ENCODE results near the gene MERTK.
"Not testable (repeated sequence)": the region's sequence is repeated elsewhere in the genome, so short reads cannot be mapped to it uniquely, and the experiment has no call there.

The MERTK gene

GRCh38 chr2:111923276-111923804 lies 24.9 kb downstream of the MERTK start:
- no peak overlapping the region for H3K4me3 Mint-ChIP-seq
- no peak overlapping the region for H3K27ac Mint-ChIP-seq
- no peaks in the 10 kb centered on the region for H3K27me3 Mint-ChIP-seq
- no peaks in the 10 kb centered on the region for H3K4me1 Mint-ChIP-seq (ENCODE audit: low read depth)
- H3K9me3 Mint-ChIP-seq (ENCODE audit: low read depth), result no peaks in the 10 kb centered on the region
- no peaks in the 10 kb centered on the region for H3K36me3 Mint-ChIP-seq

DNA sequence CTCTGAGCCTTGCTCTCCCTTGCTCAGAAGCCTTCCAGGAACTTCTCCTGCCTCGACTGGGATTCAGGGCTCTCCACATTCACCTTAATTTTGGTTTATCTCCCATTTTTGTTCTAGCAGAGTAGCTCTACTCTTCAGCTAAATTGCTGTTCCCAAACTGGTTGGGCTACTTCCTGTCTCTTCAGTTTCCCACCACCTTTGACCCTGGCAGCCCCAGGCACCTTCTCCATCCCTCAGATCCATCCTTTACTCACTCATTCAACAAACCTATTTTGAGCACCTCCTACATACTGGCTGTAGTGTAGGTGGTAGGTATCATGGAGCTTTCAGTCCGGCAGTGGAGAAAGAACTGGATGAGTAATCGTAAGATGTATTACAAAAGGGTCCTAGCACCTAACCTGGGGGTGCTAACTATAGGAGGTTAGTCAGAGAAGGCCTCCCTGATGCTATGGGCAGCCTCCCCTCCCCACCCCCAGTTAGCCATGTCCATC lies 26.3 kb downstream of the MERTK start:
- no peak overlapping the region for H3K27ac Mint-ChIP-seq
- H3K27me3 Mint-ChIP-seq, result no peaks in the 10 kb centered on the region
- no peaks in the 10 kb centered on the region for H3K36me3 Mint-ChIP-seq
- H3K9me3 Mint-ChIP-seq (ENCODE audit: low read depth), result no peaks in the 10 kb centered on the region
- H3K4me1 Mint-ChIP-seq (ENCODE audit: low read depth), result no peaks in the 10 kb centered on the region
- H3K4me3 Mint-ChIP-seq, result no peak overlapping the region

GRCh38 chr2:111927723-111928122 lies 29.3 kb downstream of the MERTK start:
- H3K4me3 Mint-ChIP-seq, result no peak overlapping the region

DNA sequence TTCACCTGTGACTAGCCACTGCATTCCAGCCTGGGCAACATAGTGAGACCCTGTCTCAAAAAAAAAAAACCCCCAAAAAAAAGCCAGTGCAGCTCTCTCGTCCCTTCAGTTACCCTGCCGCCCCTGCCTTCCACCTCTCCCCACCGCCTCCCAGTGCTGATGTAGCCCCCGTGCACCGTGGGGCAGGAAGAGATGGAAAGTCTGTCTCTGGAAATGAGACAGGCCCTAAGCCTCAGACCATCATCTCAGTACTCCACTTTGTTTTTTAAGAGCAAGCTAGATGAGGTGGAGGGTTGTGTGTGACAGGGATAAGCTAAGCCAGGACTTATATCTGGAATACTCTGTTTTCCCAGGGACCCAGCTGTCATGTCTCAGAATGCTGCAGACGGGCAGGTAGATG lies 32.0 kb downstream of the MERTK start:
- H3K4me3 Mint-ChIP-seq, result no peak overlapping the region
- H3K4me1 Mint-ChIP-seq (ENCODE audit: low read depth), result peaks cover 2% of the 10 kb centered on the region
- H3K27ac Mint-ChIP-seq, result no peak overlapping the region
- no peaks in the 10 kb centered on the region for H3K36me3 Mint-ChIP-seq
- H3K9me3 Mint-ChIP-seq (ENCODE audit: low read depth), result no peaks in the 10 kb centered on the region
- H3K27me3 Mint-ChIP-seq, result no peaks in the 10 kb centered on the region

More at GRCh38 chr2:111927723-111928122, 29.3 kb downstream of the MERTK start:
- Mint-ChIP-seq H3K27me3 (no peaks in the 10 kb centered on the region), H3K27ac (no peak overlapping the region), H3K9me3 (ENCODE audit: low read depth) (no peaks in the 10 kb centered on the region), H3K36me3 (no peaks in the 10 kb centered on the region), H3K4me1 (ENCODE audit: low read depth) (peaks cover 2% of the 10 kb centered on the region)

DNA sequence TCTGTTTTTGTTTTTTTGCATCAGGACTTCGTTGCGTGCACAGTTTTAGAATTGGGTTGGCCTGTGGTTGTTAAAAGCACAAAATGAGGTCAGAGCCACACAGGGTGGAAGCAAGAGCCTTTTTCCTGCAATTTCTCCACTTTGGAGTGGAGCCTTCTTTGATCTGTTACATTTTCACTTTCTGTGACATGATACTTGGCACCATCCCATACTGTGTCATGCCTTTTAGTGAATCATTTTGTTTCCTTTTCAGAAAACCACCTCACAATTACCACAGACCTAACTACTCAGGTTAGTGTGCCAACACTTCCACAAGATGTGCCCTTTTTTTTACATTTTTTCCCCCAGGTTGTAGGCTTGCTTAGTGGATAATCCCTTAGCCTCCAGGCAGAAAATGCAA lies 32.5 kb downstream of the MERTK start:
- Mint-ChIP-seq H3K4me1 (ENCODE audit: low read depth) (peaks cover 2% of the 10 kb centered on the region), H3K4me3 (no peak overlapping the region), H3K36me3 (no peaks in the 10 kb centered on the region), H3K9me3 (ENCODE audit: low read depth) (no peaks in the 10 kb centered on the region), H3K27me3 (no peaks in the 10 kb centered on the region), H3K27ac (no peak overlapping the region)

DNA sequence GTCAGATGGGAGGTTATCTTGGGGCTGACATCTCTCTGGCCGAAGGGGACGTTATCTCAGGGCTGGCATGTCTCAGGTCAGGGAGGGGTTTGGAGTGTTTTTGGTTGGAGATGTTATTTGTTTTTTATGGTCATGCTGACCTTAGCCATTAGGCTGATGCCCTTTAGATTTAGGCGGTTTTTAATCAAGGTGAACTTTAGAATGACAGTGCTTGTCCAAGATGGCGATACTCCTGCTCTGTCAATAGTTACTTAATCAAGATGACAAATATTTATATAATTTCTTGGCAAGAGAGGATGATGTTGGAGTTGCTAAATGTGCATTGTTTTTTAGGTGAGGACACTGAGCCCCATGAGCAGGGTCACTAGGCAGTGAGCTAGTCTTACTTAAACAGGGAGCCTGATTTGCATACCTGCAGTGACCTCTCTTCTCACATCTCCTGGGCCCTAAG lies 34.5 kb downstream of the MERTK start:
- H3K9me3 Mint-ChIP-seq (ENCODE audit: low read depth), result no peaks in the 10 kb centered on the region
- no peaks in the 10 kb centered on the region for H3K36me3 Mint-ChIP-seq
- no peak overlapping the region for H3K27ac Mint-ChIP-seq
- H3K4me1 Mint-ChIP-seq (ENCODE audit: low read depth), result peaks cover 2% of the 10 kb centered on the region
- H3K27me3 Mint-ChIP-seq, result no peaks in the 10 kb centered on the region
- H3K4me3 Mint-ChIP-seq, result no peak overlapping the region

DNA sequence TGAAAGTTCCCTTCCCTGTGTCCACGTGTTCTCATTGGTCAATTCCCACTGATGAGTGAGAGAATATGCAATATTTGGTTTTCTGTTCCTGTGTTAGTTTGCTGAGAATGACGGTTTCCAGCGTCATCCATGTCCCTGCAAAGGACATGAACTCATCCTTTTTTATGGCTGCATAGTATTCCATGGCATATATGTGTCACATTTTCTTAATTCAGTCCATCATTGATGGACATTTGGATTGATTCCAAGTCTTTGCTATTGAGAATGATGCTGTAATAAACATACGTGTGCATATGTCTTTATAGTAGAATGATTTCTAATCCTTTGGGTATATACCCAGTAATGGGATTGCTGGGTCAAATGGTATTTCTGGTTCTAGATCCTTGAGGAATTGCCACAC lies 35.5 kb downstream of the MERTK start:
- H3K27ac Mint-ChIP-seq; H3K36me3 Mint-ChIP-seq; H3K27me3 Mint-ChIP-seq; H3K4me1 Mint-ChIP-seq (ENCODE audit: low read depth); H3K4me3 Mint-ChIP-seq; H3K9me3 Mint-ChIP-seq (ENCODE audit: low read depth): not testable (repeated sequence)

DNA sequence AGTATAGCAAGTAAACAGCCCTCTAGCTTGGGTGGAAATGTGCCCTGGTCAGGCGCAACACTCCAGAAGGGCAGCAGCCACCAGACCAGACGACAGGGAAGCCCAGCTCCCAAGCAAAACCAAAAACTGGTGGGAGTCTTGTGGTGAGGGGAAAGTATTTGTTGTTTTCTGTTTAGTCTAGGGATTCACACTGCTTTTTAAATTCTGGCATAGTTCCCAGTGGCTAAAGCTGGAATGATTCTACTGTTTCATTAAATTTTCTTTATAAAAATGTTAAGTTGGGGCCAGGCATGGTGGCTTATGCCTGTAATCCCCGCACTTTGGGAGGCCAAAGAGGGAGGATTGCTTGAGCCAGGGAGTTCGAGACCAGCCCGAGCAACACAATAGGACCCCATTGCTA lies 38.5 kb downstream of the MERTK start:
- Mint-ChIP-seq H3K4me1 (ENCODE audit: low read depth) (no peaks in the 10 kb centered on the region), H3K27me3 (no peaks in the 10 kb centered on the region), H3K36me3 (no peaks in the 10 kb centered on the region), H3K4me3 (no peak overlapping the region), H3K9me3 (ENCODE audit: low read depth) (no peaks in the 10 kb centered on the region), H3K27ac (no peak overlapping the region)

DNA sequence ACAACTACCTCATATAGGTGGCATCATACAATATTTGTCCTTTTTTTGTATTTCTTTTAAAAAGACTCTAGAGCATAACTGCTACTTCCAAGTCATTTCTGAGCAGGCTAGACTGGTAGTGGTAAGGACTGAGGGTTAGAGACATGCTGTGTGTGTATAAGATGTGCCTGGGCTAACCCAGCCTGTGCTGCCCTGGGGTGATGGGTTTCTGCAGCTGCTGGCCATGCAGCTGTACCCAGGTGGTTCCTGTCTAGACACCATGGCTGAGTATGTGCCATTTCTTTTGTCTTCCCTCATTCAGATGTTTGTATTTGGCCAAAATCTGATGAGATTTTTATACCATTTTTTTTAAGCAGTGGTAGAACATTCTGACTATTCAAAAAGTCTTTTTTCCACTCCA lies 40.0 kb downstream of the MERTK start:
- Mint-ChIP-seq H3K4me3 (no peak overlapping the region), H3K36me3 (no peaks in the 10 kb centered on the region), H3K9me3 (ENCODE audit: low read depth) (no peaks in the 10 kb centered on the region), H3K27me3 (peaks cover 4% of the 10 kb centered on the region), H3K4me1 (ENCODE audit: low read depth) (no peaks in the 10 kb centered on the region), H3K27ac (no peak overlapping the region)

DNA sequence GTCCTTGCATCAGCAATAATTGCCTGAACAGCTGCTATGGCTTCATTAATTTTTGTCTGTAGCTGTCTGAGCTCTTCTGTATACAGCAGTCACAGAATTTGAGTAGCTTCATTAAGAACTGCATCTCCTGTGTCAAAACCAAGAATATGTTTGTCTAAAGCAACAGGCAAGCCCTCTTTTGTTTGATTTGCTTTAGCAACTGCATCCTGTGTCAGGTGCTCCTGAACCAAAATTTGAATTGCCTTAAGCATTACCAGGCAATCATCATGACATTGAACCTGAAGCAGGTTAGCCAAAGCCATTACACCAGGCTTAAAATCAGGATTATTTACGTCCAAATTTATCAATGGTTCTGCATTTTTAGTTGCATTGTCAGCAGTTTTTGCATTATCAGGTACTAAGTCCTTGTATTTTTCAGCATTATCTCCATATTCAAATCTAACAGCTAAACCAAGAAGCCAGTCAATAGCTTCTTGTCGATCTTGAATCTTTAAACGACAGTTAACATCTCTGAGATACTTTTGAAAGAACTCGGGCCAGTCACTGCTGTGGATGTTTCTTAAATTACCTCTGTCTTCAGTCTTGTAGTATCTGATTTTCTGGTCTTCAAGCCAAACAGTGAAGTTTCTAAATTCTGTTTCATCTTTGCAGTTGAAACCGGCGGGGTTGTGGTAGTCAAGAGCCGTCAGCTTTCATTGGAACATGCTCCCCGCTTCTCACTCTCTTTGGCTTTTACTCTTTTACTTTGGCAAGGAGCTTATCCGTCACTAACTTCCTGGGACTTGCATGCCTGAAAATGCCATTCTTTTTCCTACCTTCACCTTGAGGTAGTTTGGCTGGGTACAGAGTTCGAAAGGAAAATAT lies 42.2 kb downstream of the MERTK start:
- H3K9me3 Mint-ChIP-seq (ENCODE audit: low read depth), result no peaks in the 10 kb centered on the region
- no peak overlapping the region for H3K27ac Mint-ChIP-seq
- H3K27me3 Mint-ChIP-seq, result peaks cover 4% of the 10 kb centered on the region
- no peaks in the 10 kb centered on the region for H3K36me3 Mint-ChIP-seq
- no peaks in the 10 kb centered on the region for H3K4me1 Mint-ChIP-seq (ENCODE audit: low read depth)
- no peak overlapping the region for H3K4me3 Mint-ChIP-seq

DNA sequence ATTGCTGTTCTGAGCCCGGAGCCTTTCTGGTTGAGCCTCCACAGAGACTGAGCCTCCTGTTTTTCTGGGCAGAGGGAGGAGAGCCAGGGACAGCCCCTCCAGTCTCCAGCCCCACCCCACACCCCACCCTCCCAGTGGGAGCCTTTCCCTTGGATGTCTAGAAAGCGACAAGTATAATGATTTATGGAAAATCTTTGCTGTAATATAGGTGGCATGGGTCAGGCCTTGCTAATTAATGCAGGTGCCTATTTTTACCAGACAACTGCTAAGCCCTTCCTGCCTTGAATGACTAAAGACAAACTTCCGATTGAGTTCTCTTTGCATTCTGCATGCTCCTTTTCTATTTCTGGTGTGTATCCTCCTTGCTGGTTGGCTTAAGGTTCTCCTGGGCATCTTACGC lies 43.1 kb downstream of the MERTK start:
- H3K4me3 Mint-ChIP-seq, result no peak overlapping the region
- no peaks in the 10 kb centered on the region for H3K9me3 Mint-ChIP-seq (ENCODE audit: low read depth)
- no peaks in the 10 kb centered on the region for H3K36me3 Mint-ChIP-seq
- no peak overlapping the region for H3K27ac Mint-ChIP-seq
- peaks cover 4% of the 10 kb centered on the region for H3K27me3 Mint-ChIP-seq
- H3K4me1 Mint-ChIP-seq (ENCODE audit: low read depth), result no peaks in the 10 kb centered on the region

DNA sequence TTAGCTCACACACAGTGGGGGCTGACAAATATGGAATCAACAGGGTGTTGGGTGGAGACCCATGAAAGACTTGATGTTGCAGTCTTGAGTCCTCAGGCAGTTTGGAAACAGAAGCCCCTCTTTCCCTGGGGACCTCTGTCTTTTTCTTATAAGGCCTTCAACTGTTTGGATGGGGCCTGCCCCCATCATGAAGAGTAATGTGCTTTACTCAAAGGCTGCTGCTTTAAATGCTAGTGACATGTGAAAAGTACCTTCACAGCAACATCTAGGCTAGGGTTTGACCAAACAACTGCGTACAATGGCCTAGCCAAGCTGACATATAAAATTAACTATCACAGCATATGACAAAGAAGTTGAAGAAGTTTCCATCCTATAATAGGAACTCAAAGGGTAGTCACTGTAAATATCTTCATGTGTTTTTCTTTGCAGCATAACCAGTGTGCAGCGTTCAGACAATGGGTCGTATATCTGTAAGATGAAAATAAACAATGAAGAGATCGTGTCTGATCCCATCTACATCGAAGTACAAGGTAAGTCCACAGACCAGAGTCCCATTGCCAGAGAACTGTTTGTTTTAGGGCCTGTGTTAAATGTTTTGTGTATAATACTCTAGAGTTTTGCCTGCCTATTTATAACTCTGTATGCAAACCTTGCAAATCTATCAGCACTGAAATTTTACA lies 46.3 kb downstream of the MERTK start:
- Mint-ChIP-seq H3K36me3 (no peaks in the 10 kb centered on the region), H3K4me1 (ENCODE audit: low read depth) (no peaks in the 10 kb centered on the region), H3K27me3 (peaks cover 4% of the 10 kb centered on the region), H3K27ac (no peak overlapping the region), H3K4me3 (no peak overlapping the region), H3K9me3 (ENCODE audit: low read depth) (no peaks in the 10 kb centered on the region)

DNA sequence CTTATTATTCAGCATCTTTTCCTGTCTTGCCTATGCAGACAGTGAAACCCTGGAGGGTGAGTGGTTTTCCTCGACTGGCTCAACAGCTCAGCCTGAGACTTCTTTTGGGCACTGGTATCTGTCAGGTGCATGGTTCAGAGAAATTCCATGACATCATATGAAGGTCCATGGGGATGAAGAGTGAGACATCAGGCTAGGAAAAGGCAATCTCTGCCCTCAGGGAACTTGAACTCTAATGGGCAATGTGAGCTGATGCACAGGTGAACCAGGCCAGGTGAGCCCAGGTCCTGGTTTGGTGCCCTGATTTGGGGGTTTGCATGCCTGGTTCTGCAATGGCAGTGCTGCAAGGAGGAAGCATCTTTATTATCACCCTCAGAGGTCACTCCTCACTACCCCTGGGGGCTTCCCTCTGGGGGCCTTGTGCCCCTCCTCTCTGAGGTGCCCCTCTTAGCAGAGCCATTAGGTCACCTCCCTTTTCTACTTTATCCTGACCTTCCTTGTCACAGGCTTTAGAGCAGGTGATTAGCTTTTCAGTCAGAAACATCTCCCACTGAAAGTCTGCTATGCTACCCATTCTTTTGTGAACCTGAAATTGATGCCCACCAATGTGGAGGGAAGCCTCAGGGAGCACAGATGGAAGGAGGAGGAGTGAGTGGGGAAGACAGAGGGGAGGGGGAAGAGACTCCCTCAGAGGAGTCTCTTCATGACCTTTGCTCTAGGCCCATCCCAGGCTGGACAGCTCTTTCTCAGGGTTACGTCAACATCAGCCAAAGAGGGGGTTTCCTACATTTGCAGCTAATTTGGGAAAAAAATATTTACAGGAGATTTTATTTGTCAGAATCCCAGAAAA lies 47.3 kb downstream of the MERTK start:
- Mint-ChIP-seq H3K27me3 (peaks cover 4% of the 10 kb centered on the region), H3K4me1 (ENCODE audit: low read depth) (no peaks in the 10 kb centered on the region), H3K27ac (no peak overlapping the region), H3K4me3 (no peak overlapping the region), H3K36me3 (no peaks in the 10 kb centered on the region), H3K9me3 (ENCODE audit: low read depth) (no peaks in the 10 kb centered on the region)

GRCh38 chr2:111946294-111947114 lies 48.1 kb downstream of the MERTK start:
- Mint-ChIP-seq H3K4me1 (ENCODE audit: low read depth) (no peaks in the 10 kb centered on the region), H3K9me3 (ENCODE audit: low read depth) (no peaks in the 10 kb centered on the region), H3K4me3 (no peak overlapping the region), H3K27ac (no peak overlapping the region), H3K27me3 (peaks cover 4% of the 10 kb centered on the region), H3K36me3 (no peaks in the 10 kb centered on the region)

Measured in activated naive CD8-positive, alpha-beta T cell (primary cell).